GM10266 (cell line): Measurements from ENCODE around the gene CRTC1.

Experiments
- DNase-seq: peaks from one replicate; pipeline ENCODE4 v3.0.0; 2012; ENCODE audit errors: extremely low spot score
- CTCF ChIP-seq: IDR thresholded peaks from 2 replicates; pipeline ENCODE4 v1.5.1; 2012; ENCODE audit warnings: mild to moderate bottlenecking, low read depth; ENCODE audit not compliant: control insufficient read depth, insufficient read depth; ENCODE audit errors: missing control alignments

Gene CRTC1

DNA sequence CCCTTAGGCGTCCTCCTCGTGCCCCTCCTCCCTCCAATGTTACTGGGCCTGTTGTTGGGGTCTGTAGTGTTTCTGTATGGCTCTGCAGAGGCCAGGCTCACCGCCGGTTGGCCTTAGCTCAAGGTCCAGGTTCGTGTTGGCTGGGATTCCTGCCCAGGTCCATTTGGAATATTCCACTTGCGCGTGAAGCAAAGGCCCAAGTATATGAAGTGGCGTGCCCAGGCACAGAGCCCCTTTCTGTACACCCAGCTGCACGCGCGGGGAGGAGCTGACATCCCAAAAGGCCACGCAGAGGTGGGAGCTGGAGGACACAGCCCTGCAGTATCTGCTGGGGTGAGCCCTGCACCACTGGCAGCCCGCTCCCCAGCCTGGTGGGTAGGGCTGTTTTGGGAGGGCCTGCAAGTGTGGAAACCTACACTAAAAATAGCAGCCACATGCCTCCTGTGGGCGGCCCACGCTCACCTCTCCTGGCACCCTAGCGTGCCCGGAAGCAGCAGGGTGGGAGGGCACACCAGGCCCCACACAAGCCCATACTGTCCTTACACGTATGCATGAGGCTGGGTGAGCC lies 30.2 kb downstream of the CRTC1 start:
- no peak for TF ChIP-seq CTCF
- DNase-seq = no peak

DNA sequence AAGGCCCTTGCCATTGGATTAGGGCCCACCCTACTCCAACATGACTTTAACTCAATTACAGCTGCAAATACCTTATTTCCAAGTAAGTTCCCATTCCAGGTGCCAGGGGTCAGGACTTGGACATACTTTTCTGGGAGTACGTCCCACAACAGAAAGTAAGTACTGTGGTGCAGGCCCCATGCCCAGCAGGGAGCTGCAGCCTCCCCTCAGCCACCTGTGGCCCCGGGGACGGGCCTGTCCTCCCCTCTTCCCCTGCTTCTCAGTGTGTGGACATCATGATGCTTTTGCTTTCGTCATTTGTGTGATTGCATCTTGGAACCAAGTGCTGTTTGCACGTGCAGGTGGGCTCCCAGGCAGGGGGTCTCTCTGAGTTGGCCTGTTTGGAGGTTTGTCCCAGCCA lies 31.9 kb downstream of the CRTC1 start:
- TF ChIP-seq CTCF = no peak
- DNase-seq = no peak

- TF ChIP-seq CTCF = no peak
- DNase-seq = no peak
Observed at GRCh38 chr19:18716857-18717256, 33.4 kb downstream of the CRTC1 start.

- TF ChIP-seq CTCF = no peak
- DNase-seq = no peak
Observed at GRCh38 chr19:18717601-18718000, 34.1 kb downstream of the CRTC1 start.

DNA sequence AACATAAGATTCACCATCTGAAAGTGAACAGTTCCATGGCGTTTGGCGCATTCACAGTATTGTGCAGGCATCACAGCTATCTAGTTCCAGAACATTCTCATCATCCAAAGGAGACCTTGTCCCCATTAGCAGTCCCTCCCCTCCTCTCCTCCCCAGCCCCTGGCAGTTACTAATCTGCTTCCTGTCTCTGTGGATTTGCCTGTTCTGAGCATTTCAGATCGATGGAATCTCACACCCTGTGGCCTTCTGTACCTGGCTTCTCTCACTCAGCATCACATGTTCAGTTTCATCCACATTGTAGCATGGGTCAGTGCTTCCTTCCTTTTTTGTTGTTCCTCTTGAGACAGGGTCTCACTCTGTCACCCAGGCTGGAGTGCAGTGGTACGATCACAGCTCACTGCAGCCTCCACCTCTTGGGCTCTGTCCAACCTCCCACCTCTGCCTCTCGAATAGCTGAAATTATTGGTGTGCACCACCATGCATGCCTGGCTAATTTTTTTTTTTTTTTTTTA lies 34.6 kb downstream of the CRTC1 start:
- DNase-seq = no peak
- TF ChIP-seq CTCF = no peak

DNA sequence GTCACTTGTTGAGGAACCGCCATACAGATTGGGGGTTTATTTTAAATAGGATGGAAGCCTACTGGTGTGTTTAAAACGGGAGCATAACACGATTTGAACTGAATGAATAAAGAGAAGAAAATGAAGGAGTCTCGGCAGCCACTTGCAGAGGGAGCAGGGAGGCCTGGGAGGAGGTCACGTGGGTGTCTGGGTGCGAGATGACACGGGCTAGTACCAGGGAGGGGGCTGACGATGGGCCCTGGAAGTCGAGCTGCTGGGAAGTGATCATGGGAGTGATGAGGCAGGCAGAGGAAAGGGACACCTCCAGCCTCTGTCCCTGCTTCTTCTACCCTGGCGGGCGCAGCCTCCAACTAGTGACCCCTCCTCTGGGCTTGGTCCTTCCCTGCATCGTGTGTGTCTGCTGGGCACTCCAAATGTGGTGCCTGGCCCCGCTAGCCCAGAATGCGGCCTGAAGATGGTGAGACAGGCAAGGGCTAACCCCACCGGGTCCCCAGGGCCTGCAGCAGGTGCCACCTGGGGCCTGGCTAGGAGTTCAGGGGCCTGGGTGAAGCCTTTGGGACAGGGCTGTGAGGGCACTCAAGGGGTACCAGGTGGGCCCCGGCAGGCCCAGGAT lies 35.5 kb downstream of the CRTC1 start:
- no peak for TF ChIP-seq CTCF
- no peak for DNase-seq

GRCh38 chr19:18719541-18719940 lies 36.1 kb downstream of the CRTC1 start:
- no peak for TF ChIP-seq CTCF
- DNase-seq = no peak
